WTC11 (cell line): ENCODE data around the gene RBM8A. TPM values are rescaled to one million over a fixed set of nuclear protein-coding genes. Genes with fewer than 3 reads are reported as not detected.
A peak's percentile ranks its signal among the peaks of the same experiment; 100 is the strongest.

Experiments
- ATAC-seq: fragments of 200-7000 bp; cut with Tn5 transposase; 2 replicates; pipeline ENCODE4 v1.10.0; 2021; ENCODE audit warnings: mild to moderate bottlenecking, moderate library complexity
- CTCF ChIA-PET: fragments of 300-600 bp; sonication (Branson Sonifier 250); formaldehyde crosslinking; loops from one replicate; lab custom pipeline; 2021; ENCODE audit warnings: antibody characterized with exemption; lab: Charles Lee
- POLR2A ChIA-PET: fragments of 350-600 bp; sonication (Branson Sonifier 250); formaldehyde crosslinking; loops from one replicate; lab custom pipeline; 2021; ENCODE audit warnings: antibody characterized with exemption; lab: Charles Lee
- DNase-seq: peaks from one replicate; pipeline ENCODE4 v3.0.0; 2021; ENCODE audit warnings: low spot score
- H3K27ac Mint-ChIP-seq: 2 replicates; pipeline ENCODE4 v1.8.0; 2021; ENCODE audit warnings: mixed read lengths
- H3K27me3 Mint-ChIP-seq: 2 replicates; pipeline ENCODE4 v1.8.0; 2021; ENCODE audit warnings: low read depth, mild to moderate bottlenecking, moderate library complexity, mixed read lengths
- H3K36me3 Mint-ChIP-seq: 2 replicates; pipeline ENCODE4 v1.8.0; 2021; ENCODE audit warnings: mixed read lengths
- H3K4me1 Mint-ChIP-seq: 2 replicates; pipeline ENCODE4 v1.8.0; 2022; ENCODE audit warnings: mixed read lengths
- H3K4me3 Mint-ChIP-seq: 2 replicates; pipeline ENCODE4 v1.8.0; 2021; ENCODE audit warnings: mild to moderate bottlenecking, moderate library complexity, mixed read lengths
- H3K9me3 Mint-ChIP-seq: 2 replicates; pipeline ENCODE4 v1.8.0; 2021; ENCODE audit warnings: mixed read lengths
- ATF1 ChIP-seq: sonication (generic); formaldehyde crosslinking; IDR thresholded peaks from 2 replicates; pipeline ENCODE4 v1.8.1; 2023; ENCODE audit warnings: mild to moderate bottlenecking, moderate library complexity, missing genetic modification reagents
- CREM ChIP-seq: sonication (generic); formaldehyde crosslinking; IDR thresholded peaks from 2 replicates; pipeline ENCODE4 v1.8.1; 2022; ENCODE audit warnings: mild to moderate bottlenecking, missing genetic modification reagents, moderate library complexity
- EMX1 ChIP-seq: fragments of 250-450 bp; sonication (Bioruptor Pico); IDR thresholded peaks from 2 replicates; pipeline ENCODE4 v1.8.0; 2021; ENCODE audit warnings: mild to moderate bottlenecking
- ESRRA ChIP-seq: sonication (generic); formaldehyde crosslinking; IDR thresholded peaks from 2 replicates; pipeline ENCODE4 v1.8.1; 2022; ENCODE audit warnings: mild to moderate bottlenecking, missing genetic modification reagents, borderline replicate concordance
- ETV6 ChIP-seq: sonication (generic); formaldehyde crosslinking; IDR thresholded peaks from 2 replicates; pipeline ENCODE4 v1.8.1; 2022; ENCODE audit warnings: mild to moderate bottlenecking, missing genetic modification reagents
- FOXK1 ChIP-seq: sonication (generic); formaldehyde crosslinking; IDR thresholded peaks from 2 replicates; pipeline ENCODE4 v1.8.0; 2022; ENCODE audit warnings: mild to moderate bottlenecking, moderate library complexity, missing genetic modification reagents
- GABPB1 ChIP-seq: sonication (generic); formaldehyde crosslinking; IDR thresholded peaks from 2 replicates; pipeline ENCODE4 v1.8.1; 2023; ENCODE audit warnings: mild to moderate bottlenecking, missing genetic modification reagents
- GRHL2 ChIP-seq: fragments of 250-450 bp; sonication (Bioruptor Pico); IDR thresholded peaks from 2 replicates; pipeline ENCODE4 v1.8.0; 2022; ENCODE audit warnings: mild to moderate bottlenecking, moderate library complexity; ENCODE audit not compliant: insufficient replicate concordance, severe bottlenecking
- IRF2 ChIP-seq: sonication (generic); formaldehyde crosslinking; IDR thresholded peaks from 2 replicates; pipeline ENCODE4 v1.8.0; 2022; ENCODE audit warnings: low read depth, missing genetic modification reagents, borderline replicate concordance
- NFYB ChIP-seq: sonication (generic); formaldehyde crosslinking; conservative IDR thresholded peaks from 2 replicates; pipeline ENCODE4 v1.8.0; 2022; ENCODE audit warnings: low read depth, missing genetic modification reagents
- NR3C1 ChIP-seq: sonication (generic); formaldehyde crosslinking; conservative IDR thresholded peaks from 2 replicates; pipeline ENCODE4 v1.8.1; 2023; ENCODE audit warnings: low read depth, mild to moderate bottlenecking, missing genetic modification reagents
- OVOL2 ChIP-seq: fragments of 250-450 bp; sonication (Bioruptor Pico); IDR thresholded peaks from 2 replicates; pipeline ENCODE4 v1.9.0; 2021; ENCODE audit warnings: mild to moderate bottlenecking, borderline replicate concordance
- PRRX2 ChIP-seq: fragments of 250-450 bp; sonication (Bioruptor Pico); IDR thresholded peaks from 2 replicates; pipeline ENCODE4 v1.8.0; 2021; ENCODE audit warnings: mild to moderate bottlenecking
- RORB ChIP-seq: fragments of 250-450 bp; sonication (Bioruptor Pico); IDR thresholded peaks from 2 replicates; pipeline ENCODE4 v1.9.0; 2021; ENCODE audit warnings: mild to moderate bottlenecking
- SMAD3 ChIP-seq: sonication (generic); formaldehyde crosslinking; IDR thresholded peaks from 2 replicates; pipeline ENCODE4 v1.8.0; 2022; ENCODE audit warnings: missing genetic modification reagents, mild to moderate bottlenecking, borderline replicate concordance
- SMAD4 ChIP-seq: sonication (generic); formaldehyde crosslinking; IDR thresholded peaks from 2 replicates; pipeline ENCODE4 v1.8.0; 2022; ENCODE audit warnings: mild to moderate bottlenecking, missing genetic modification reagents
- SOX15 ChIP-seq: fragments of 250-450 bp; sonication (Bioruptor Pico); IDR thresholded peaks from 2 replicates; pipeline ENCODE4 v1.9.0; 2021; ENCODE audit warnings: mild to moderate bottlenecking
- SP1 ChIP-seq: sonication (generic); formaldehyde crosslinking; conservative IDR thresholded peaks from 2 replicates; pipeline ENCODE4 v1.8.1; 2022; ENCODE audit warnings: missing genetic modification reagents
- TP53 ChIP-seq: sonication (generic); formaldehyde crosslinking; IDR thresholded peaks from 2 replicates; pipeline ENCODE4 v1.8.1; 2023; ENCODE audit warnings: mild to moderate bottlenecking, missing genetic modification reagents
- ZBTB21 ChIP-seq: sonication (generic); formaldehyde crosslinking; IDR thresholded peaks from 2 replicates; pipeline ENCODE4 v1.8.1; 2023; ENCODE audit warnings: mild to moderate bottlenecking, missing genetic modification reagents, borderline replicate concordance
- ZNF396 ChIP-seq: fragments of 250-450 bp; sonication (Bioruptor Pico); IDR thresholded peaks from 2 replicates; pipeline ENCODE4 v1.8.0; 2021; ENCODE audit warnings: mild to moderate bottlenecking, moderate library complexity, borderline replicate concordance
- total RNA-seq: library from RNA; stranded (reverse); gene quantifications from 3 replicates; pipeline ENCODE4 v1.2.3, GENCODE V29; 2021
- TF ChIP-seq, protein P1 (sequence below): sonication (generic); formaldehyde crosslinking; IDR thresholded peaks from 2 replicates; pipeline ENCODE4 v1.8.1; 2023; ENCODE audit warnings: mild to moderate bottlenecking, missing genetic modification reagents, borderline replicate concordance
- TF ChIP-seq, protein P2 (sequence below): sonication (generic); formaldehyde crosslinking; IDR thresholded peaks from 2 replicates; pipeline ENCODE4 v1.8.1; 2022; ENCODE audit warnings: mild to moderate bottlenecking, moderate library complexity, missing genetic modification reagents
- TF ChIP-seq, protein P3 (sequence below): sonication (generic); formaldehyde crosslinking; IDR thresholded peaks from 2 replicates; pipeline ENCODE4 v1.8.0; 2022; ENCODE audit warnings: mild to moderate bottlenecking, missing genetic modification reagents
- TF ChIP-seq, protein P4 (sequence below): sonication (generic); formaldehyde crosslinking; IDR thresholded peaks from 2 replicates; pipeline ENCODE4 v1.8.1; 2023; ENCODE audit warnings: mild to moderate bottlenecking, missing genetic modification reagents
- TF ChIP-seq, protein P5 (sequence below): fragments of 250-450 bp; sonication (Bioruptor Pico); IDR thresholded peaks from 2 replicates; pipeline ENCODE4 v1.9.0; 2021; ENCODE audit warnings: moderate library complexity, mild to moderate bottlenecking, inconsistent platforms, borderline replicate concordance

RBM8A gene
- total RNA-seq, 1 experiment from 2014 or later, result 199 TPM

DNA sequence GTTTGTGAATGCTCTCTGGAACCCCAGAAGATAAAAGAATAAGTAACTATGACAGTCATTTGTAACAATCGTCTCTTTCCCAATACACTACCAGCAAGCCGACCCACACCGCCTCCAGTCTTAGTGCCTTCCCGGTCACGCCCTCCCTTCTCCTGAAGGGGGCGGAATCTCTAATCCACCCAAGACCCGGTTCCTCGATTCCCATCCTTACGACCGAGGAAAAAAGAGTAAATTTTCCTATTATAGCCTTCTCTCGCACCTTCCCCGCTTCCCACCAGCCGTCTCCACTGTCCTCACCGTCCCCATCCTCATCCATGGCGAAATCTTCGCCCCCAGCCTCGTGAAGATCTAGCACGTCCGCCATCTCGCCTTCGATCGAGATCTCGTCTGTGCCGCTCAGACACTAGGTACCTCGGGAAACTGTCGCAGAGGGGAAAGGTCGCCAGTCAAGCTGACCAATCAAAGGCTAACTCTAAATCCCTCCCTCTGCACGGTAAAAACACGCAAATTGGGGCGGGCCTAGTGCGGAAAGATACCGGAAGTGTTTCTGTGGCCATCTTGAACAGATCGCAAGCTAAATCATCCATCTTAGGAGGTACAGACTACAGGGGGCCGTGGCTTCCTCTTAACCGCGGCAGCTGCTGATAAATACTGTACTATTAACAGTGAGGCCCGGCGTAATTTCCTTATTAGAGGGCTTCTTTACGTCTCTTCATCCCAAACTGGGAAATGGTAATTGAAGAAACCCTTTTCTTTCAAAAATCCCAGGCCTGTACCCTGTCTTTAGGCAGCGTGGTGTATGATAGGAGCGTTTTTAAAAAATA is at the start of gene RBM8A (continued):
- TF ChIP-seq, protein P1, sequence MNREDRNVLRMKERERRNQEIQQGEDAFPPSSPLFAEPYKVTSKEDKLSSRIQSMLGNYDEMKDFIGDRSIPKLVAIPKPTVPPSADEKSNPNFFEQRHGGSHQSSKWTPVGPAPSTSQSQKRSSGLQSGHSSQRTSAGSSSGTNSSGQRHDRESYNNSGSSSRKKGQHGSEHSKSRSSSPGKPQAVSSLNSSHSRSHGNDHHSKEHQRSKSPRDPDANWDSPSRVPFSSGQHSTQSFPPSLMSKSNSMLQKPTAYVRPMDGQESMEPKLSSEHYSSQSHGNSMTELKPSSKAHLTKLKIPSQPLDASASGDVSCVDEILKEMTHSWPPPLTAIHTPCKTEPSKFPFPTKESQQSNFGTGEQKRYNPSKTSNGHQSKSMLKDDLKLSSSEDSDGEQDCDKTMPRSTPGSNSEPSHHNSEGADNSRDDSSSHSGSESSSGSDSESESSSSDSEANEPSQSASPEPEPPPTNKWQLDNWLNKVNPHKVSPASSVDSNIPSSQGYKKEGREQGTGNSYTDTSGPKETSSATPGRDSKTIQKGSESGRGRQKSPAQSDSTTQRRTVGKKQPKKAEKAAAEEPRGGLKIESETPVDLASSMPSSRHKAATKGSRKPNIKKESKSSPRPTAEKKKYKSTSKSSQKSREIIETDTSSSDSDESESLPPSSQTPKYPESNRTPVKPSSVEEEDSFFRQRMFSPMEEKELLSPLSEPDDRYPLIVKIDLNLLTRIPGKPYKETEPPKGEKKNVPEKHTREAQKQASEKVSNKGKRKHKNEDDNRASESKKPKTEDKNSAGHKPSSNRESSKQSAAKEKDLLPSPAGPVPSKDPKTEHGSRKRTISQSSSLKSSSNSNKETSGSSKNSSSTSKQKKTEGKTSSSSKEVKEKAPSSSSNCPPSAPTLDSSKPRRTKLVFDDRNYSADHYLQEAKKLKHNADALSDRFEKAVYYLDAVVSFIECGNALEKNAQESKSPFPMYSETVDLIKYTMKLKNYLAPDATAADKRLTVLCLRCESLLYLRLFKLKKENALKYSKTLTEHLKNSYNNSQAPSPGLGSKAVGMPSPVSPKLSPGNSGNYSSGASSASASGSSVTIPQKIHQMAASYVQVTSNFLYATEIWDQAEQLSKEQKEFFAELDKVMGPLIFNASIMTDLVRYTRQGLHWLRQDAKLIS, result no peak
- TF ChIP-seq ZNF396 (CRISPR knock-in tag) (no peak), NFYB (CRISPR knock-in tag) (peak; percentile 70), SP1 (peak; percentile 91), EMX1 (CRISPR knock-in tag) (no peak), GRHL2 (CRISPR knock-in tag) (no peak), ATF1 (CRISPR knock-in tag) (0 out of 2 replicates have a peak, but pooled peaks have one; percentile 23), SOX15 (CRISPR knock-in tag) (no peak), SMAD4 (CRISPR knock-in tag) (no peak), CREM (CRISPR knock-in tag) (peak; percentile 90)
- TF ChIP-seq, protein P2, sequence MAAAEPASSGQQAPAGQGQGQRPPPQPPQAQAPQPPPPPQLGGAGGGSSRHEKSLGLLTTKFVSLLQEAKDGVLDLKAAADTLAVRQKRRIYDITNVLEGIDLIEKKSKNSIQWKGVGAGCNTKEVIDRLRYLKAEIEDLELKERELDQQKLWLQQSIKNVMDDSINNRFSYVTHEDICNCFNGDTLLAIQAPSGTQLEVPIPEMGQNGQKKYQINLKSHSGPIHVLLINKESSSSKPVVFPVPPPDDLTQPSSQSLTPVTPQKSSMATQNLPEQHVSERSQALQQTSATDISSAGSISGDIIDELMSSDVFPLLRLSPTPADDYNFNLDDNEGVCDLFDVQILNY (CRISPR knock-in tag), result 0 out of 2 replicates have a peak, but pooled peaks have one; percentile 47
- TF ChIP-seq, protein P3, sequence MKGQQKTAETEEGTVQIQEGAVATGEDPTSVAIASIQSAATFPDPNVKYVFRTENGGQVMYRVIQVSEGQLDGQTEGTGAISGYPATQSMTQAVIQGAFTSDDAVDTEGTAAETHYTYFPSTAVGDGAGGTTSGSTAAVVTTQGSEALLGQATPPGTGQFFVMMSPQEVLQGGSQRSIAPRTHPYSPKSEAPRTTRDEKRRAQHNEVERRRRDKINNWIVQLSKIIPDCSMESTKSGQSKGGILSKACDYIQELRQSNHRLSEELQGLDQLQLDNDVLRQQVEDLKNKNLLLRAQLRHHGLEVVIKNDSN (CRISPR knock-in tag), result peak; percentile 3; the same call in 1 of the 2 replicates

DNA sequence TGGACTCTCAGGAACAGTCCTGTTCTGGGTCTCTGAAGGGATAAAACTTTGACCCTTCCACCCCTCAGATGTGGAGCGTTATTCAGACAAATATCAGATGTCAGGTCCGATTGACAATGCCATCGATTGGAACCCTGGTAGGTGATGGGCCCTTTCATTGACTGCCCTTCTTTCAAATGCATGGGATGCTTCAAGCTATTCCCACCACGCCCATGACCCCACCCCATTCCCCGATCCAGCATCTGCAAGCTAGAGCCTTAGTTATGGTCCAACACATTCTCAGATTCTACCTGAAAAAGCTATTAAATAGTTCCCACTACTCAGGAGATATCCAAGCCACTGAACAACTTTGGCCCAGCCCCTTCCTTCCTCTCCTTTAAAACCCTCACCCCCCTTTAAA is 49.7 kb upstream of the RBM8A start:
- no peaks in the 10 kb centered on the region for H3K9me3 Mint-ChIP-seq
- 0 out of 2 replicates have a peak overlapping the region, but pooled peaks have one; percentile 2 for H3K27ac Mint-ChIP-seq
- CTCF ChIA-PET, result interaction anchor here (0.6 to 5.4 kb wide), 28 partner anchors 9 to 131 kb away, joined by 3 to 54 read pairs (median 5); partner anchors contain the start of genes ANKRD34A, ITGA10, LIX1L and NUDT17
- ATAC-seq, result no peak
- H3K27me3 Mint-ChIP-seq, result no peaks in the 10 kb centered on the region; the same call in 1 of the 2 replicates
- H3K4me1 Mint-ChIP-seq, result peaks cover 5% of the 10 kb centered on the region
- no peak for DNase-seq
- no peak overlapping the region; the same call in 1 of the 2 replicates for H3K4me3 Mint-ChIP-seq
- no peaks in the 10 kb centered on the region for H3K36me3 Mint-ChIP-seq
- POLR2A ChIA-PET, result interaction anchor here (1.0 to 1.5 kb wide), 6 partner anchors 13 to 131 kb away, joined by 3 to 6 read pairs (median 4); partner anchors contain the start of genes ANKRD34A, NUDT17 and POLR3GL
- TF ChIP-seq GABPB1 (CRISPR knock-in tag), result no peak
- TF ChIP-seq, protein P2 (CRISPR knock-in tag), result no peak
- TF ChIP-seq FOXK1, result no peak
- TF ChIP-seq SP1, result no peak
- no peak for TF ChIP-seq SMAD3
- TF ChIP-seq, protein P4, sequence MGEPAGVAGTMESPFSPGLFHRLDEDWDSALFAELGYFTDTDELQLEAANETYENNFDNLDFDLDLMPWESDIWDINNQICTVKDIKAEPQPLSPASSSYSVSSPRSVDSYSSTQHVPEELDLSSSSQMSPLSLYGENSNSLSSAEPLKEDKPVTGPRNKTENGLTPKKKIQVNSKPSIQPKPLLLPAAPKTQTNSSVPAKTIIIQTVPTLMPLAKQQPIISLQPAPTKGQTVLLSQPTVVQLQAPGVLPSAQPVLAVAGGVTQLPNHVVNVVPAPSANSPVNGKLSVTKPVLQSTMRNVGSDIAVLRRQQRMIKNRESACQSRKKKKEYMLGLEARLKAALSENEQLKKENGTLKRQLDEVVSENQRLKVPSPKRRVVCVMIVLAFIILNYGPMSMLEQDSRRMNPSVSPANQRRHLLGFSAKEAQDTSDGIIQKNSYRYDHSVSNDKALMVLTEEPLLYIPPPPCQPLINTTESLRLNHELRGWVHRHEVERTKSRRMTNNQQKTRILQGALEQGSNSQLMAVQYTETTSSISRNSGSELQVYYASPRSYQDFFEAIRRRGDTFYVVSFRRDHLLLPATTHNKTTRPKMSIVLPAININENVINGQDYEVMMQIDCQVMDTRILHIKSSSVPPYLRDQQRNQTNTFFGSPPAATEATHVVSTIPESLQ, result no peak
- TF ChIP-seq ESRRA (CRISPR knock-in tag), result no peak
- no peak for TF ChIP-seq CREM (CRISPR knock-in tag)
- TF ChIP-seq SOX15 (CRISPR knock-in tag), result no peak
- no peak for TF ChIP-seq ZBTB21 (CRISPR knock-in tag)
- TF ChIP-seq, protein P5, sequence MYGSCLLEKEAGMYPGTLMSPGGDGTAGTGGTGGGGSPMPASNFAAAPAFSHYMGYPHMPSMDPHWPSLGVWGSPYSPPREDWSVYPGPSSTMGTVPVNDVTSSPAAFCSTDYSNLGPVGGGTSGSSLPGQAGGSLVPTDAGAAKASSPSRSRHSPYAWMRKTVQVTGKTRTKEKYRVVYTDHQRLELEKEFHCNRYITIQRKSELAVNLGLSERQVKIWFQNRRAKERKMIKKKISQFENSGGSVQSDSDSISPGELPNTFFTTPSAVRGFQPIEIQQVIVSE, result no peak
- TF ChIP-seq OVOL2 (CRISPR knock-in tag), result no peak
- no peak for TF ChIP-seq TP53 (CRISPR knock-in tag)
- TF ChIP-seq IRF2, result no peak
- no peak for TF ChIP-seq NR3C1 (CRISPR knock-in tag)
- no peak for TF ChIP-seq ETV6 (CRISPR knock-in tag)
- no peak for TF ChIP-seq RORB (CRISPR knock-in tag)
- no peak for TF ChIP-seq PRRX2
